ENCODE data around the gene KRT72. TPM values are rescaled to one million over a fixed set of nuclear protein-coding genes. Genes with fewer than 3 reads are reported as not detected.

Gene KRT72
- polyA plus RNA-seq (2013): 0.12 TPM

- WGBS (ENCODE audit: insufficient coverage): 20% methylated on average over 31 of the region's 48 CpGs
- Histone ChIP-seq H3K36me3 (ENCODE audit: control insufficient read depth in 4 of 4, insufficient read depth in 4 of 4, low read length in 3 of 4) (no peaks in the 10 kb centered on the region), H3K4me3 (ENCODE audit: control insufficient read depth in 1 of 7, extremely low read depth in 1 of 7, insufficient read depth in 4 of 7, low read depth in 2 of 7, low read length in 6 of 7) (peak within 1 kb of the TSS in 1 of 7 experiments; percentile 12), H3K4me1 (ENCODE audit: control extremely low read depth in 1 of 4, control insufficient read depth in 4 of 4, insufficient read depth in 4 of 4, low read length in 3 of 4) (peaks cover 0 to 6% (median 4%) of the 10 kb centered on the region in 4 experiments), H3K9me3 (ENCODE audit: control extremely low read depth in 1 of 5, control insufficient read depth in 4 of 5, insufficient read depth in 2 of 5, low read depth in 1 of 5, low read length in 4 of 5) (no peaks in the 10 kb centered on the region), H3K27ac (ENCODE audit: insufficient read depth in 1 of 2, low read depth in 1 of 2, low read length in 2 of 2, poor library complexity in 1 of 2, severe bottlenecking in 2 of 2) (no peak within 1 kb of the TSS), H3K27me3 (replicated peaks in 2 of 5; ENCODE audit: control insufficient read depth in 4 of 5, insufficient read depth in 5 of 5, low read length in 4 of 5) (peaks cover 2 to 45% (median 27%) of the 10 kb centered on the region in 5 experiments)
- ChIA-PET POLR2A (no interaction called here), CTCF (no interaction called here)
- DNase-seq: peak in 2 of 3 donors; percentile 19 to 28
These were observed at the start of gene KRT72 for GRCh38 chr12:52600941-52601481. Gene KRT72, minus strand, starts transcription at chr12:52601463. Its CDS starts 11 bp downstream, at chr12:52601452.

DNA sequence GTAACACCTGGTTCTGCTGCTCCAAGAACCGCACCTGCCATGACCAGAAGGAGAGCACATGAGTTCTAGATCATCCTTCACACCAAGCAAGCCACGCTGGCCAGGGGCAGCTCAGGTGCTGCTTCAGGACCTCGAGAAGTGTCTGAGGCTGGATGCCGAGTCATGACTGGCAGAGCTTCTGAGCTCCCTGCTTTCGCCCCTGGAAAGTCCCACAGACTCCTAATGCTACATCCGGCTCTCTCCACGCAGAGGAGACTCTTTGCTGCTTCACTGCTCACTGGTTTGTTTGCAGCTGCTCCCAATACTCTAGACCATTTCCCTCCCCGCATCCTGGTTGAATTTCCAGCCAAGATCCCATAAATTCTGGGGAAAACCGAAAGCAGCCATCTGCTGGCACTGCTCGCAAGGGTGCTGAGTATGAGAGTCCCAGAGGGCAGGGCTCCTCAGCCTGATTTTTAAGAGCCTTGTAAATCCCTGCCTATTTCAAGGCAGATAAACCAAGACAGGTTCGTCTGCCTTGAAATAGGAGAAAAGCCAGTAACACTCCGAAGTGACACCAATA is 49.3 kb upstream of the KRT72 start:
- 84% methylated on average over 11 of the region's 12 CpGs for WGBS (ENCODE audit: insufficient coverage)
- H3K4me1 ChIP-seq (ENCODE audit: control extremely low read depth in 1 of 4, control insufficient read depth in 4 of 4, insufficient read depth in 4 of 4, low read length in 3 of 4): peaks cover 3 to 9% (median 8%) of the 10 kb centered on the region in 4 experiments

GRCh38 chr12:52649066-52649465 is 47.8 kb upstream of the KRT72 start:
- ChIA-PET POLR2A (no interaction called here), CTCF (interaction anchor here (1.2 kb wide), 1 partner anchor 39 kb away, joined by 3 read pairs; no protein-coding TSS in a partner anchor)
- Histone ChIP-seq H3K27me3 (replicated peaks in 2 of 5; ENCODE audit: control insufficient read depth in 4 of 5, insufficient read depth in 5 of 5, low read length in 4 of 5) (no peaks in the 10 kb centered on the region), H3K9me3 (ENCODE audit: control extremely low read depth in 1 of 5, control insufficient read depth in 4 of 5, insufficient read depth in 2 of 5, low read depth in 1 of 5, low read length in 4 of 5) (no peaks in the 10 kb centered on the region), H3K4me1 (ENCODE audit: control extremely low read depth in 1 of 4, control insufficient read depth in 4 of 4, insufficient read depth in 4 of 4, low read length in 3 of 4) (peaks cover 3 to 17% (median 16%) of the 10 kb centered on the region in 4 experiments), H3K27ac (ENCODE audit: insufficient read depth in 1 of 2, low read depth in 1 of 2, low read length in 2 of 2, poor library complexity in 1 of 2, severe bottlenecking in 2 of 2) (no peak overlapping the region), H3K4me3 (ENCODE audit: control insufficient read depth in 1 of 7, extremely low read depth in 1 of 7, insufficient read depth in 4 of 7, low read depth in 2 of 7, low read length in 6 of 7) (no peak overlapping the region), H3K36me3 (ENCODE audit: control insufficient read depth in 4 of 4, insufficient read depth in 4 of 4, low read length in 3 of 4) (no peaks in the 10 kb centered on the region)
- WGBS (ENCODE audit: insufficient coverage): 93% methylated on average over 6 of the region's 6 CpGs
- no peak for DNase-seq

More for the DNA sequence above, 49.3 kb upstream of the KRT72 start:
- no peak overlapping the region for H3K27ac ChIP-seq (ENCODE audit: insufficient read depth in 1 of 2, low read depth in 1 of 2, low read length in 2 of 2, poor library complexity in 1 of 2, severe bottlenecking in 2 of 2)
- ChIA-PET CTCF (interaction anchor here (0.7 kb wide), 1 partner anchor 228 kb away, joined by 3 read pairs; no protein-coding TSS in a partner anchor), POLR2A (no interaction called here)
- no peak for DNase-seq
- no peak overlapping the region for H3K4me3 ChIP-seq (ENCODE audit: control insufficient read depth in 1 of 7, extremely low read depth in 1 of 7, insufficient read depth in 4 of 7, low read depth in 2 of 7, low read length in 6 of 7)
- H3K9me3 ChIP-seq (ENCODE audit: control extremely low read depth in 1 of 5, control insufficient read depth in 4 of 5, insufficient read depth in 2 of 5, low read depth in 1 of 5, low read length in 4 of 5): no peaks in the 10 kb centered on the region
- H3K36me3 ChIP-seq (ENCODE audit: control insufficient read depth in 4 of 4, insufficient read depth in 4 of 4, low read length in 3 of 4): no peaks in the 10 kb centered on the region
- H3K27me3 ChIP-seq (replicated peaks in 2 of 5; ENCODE audit: control insufficient read depth in 4 of 5, insufficient read depth in 5 of 5, low read length in 4 of 5): no peaks in the 10 kb centered on the region

- H3K27ac ChIP-seq (ENCODE audit: insufficient read depth in 1 of 2, low read depth in 1 of 2, low read length in 2 of 2, poor library complexity in 1 of 2, severe bottlenecking in 2 of 2): no peak overlapping the region
- no peaks in the 10 kb centered on the region for H3K9me3 ChIP-seq (ENCODE audit: control extremely low read depth in 1 of 5, control insufficient read depth in 4 of 5, insufficient read depth in 2 of 5, low read depth in 1 of 5, low read length in 4 of 5)
- H3K36me3 ChIP-seq (ENCODE audit: control insufficient read depth in 4 of 4, insufficient read depth in 4 of 4, low read length in 3 of 4): no peaks in the 10 kb centered on the region
- no peak overlapping the region for H3K4me3 ChIP-seq (ENCODE audit: control insufficient read depth in 1 of 7, extremely low read depth in 1 of 7, insufficient read depth in 4 of 7, low read depth in 2 of 7, low read length in 6 of 7)
- 97% methylated on average over 8 of the region's 8 CpGs for WGBS (ENCODE audit: insufficient coverage)
- CTCF ChIA-PET: interaction anchor here (0.7 to 1.2 kb wide), 3 partner anchors 12 to 38 kb away, joined by 3 read pairs; no protein-coding TSS in a partner anchor
- POLR2A ChIA-PET: no interaction called here
- no peak for DNase-seq
- peaks cover 3 to 17% (median 16%) of the 10 kb centered on the region in 4 experiments for H3K4me1 ChIP-seq (ENCODE audit: control extremely low read depth in 1 of 4, control insufficient read depth in 4 of 4, insufficient read depth in 4 of 4, low read length in 3 of 4)
- no peaks in the 10 kb centered on the region for H3K27me3 ChIP-seq (replicated peaks in 2 of 5; ENCODE audit: control insufficient read depth in 4 of 5, insufficient read depth in 5 of 5, low read length in 4 of 5)
These were observed 46.8 kb upstream of the KRT72 start for GRCh38 chr12:52648012-52648550.

DNA sequence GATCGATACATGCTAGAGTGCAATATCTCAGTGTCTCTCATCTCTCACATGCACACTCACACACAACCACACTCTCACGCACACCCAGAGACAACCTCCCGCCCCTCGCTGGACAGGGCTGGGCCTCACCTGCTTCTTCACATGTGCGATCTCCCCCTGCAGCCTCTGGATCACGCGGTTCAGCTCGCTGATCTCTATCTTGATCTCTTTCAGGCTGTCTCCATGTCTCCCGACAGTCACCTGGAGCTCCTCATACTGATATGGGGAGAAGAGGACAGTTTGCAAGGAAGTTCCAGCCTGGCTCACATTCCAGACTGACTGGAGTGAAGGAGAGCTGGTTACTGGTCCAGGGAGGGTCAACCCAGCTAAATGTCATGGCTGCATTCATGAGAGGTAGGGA is 46.3 kb upstream of the KRT72 start:
- CTCF ChIA-PET: interaction anchor here (0.7 to 1.0 kb wide), 2 partner anchors 12 to 18 kb away, joined by 3 read pairs; no protein-coding TSS in a partner anchor
- Histone ChIP-seq H3K4me1 (ENCODE audit: control extremely low read depth in 1 of 4, control insufficient read depth in 4 of 4, insufficient read depth in 4 of 4, low read length in 3 of 4) (peaks cover 3 to 17% (median 16%) of the 10 kb centered on the region in 4 experiments), H3K36me3 (ENCODE audit: control insufficient read depth in 4 of 4, insufficient read depth in 4 of 4, low read length in 3 of 4) (no peaks in the 10 kb centered on the region), H3K27me3 (replicated peaks in 2 of 5; ENCODE audit: control insufficient read depth in 4 of 5, insufficient read depth in 5 of 5, low read length in 4 of 5) (no peaks in the 10 kb centered on the region), H3K4me3 (ENCODE audit: control insufficient read depth in 1 of 7, extremely low read depth in 1 of 7, insufficient read depth in 4 of 7, low read depth in 2 of 7, low read length in 6 of 7) (no peak overlapping the region), H3K9me3 (ENCODE audit: control extremely low read depth in 1 of 5, control insufficient read depth in 4 of 5, insufficient read depth in 2 of 5, low read depth in 1 of 5, low read length in 4 of 5) (no peaks in the 10 kb centered on the region), H3K27ac (ENCODE audit: insufficient read depth in 1 of 2, low read depth in 1 of 2, low read length in 2 of 2, poor library complexity in 1 of 2, severe bottlenecking in 2 of 2) (no peak overlapping the region)
- no peak for DNase-seq
- WGBS (ENCODE audit: insufficient coverage): 94% methylated on average over 9 of the region's 9 CpGs
- POLR2A ChIA-PET: no interaction called here

GRCh38 chr12:52646613-52647012 is 45.4 kb upstream of the KRT72 start:
- ChIA-PET POLR2A (no interaction called here), CTCF (no interaction called here)
- WGBS (ENCODE audit: insufficient coverage): 97% methylated on average over 12 of the region's 12 CpGs
- H3K4me1 ChIP-seq (ENCODE audit: control extremely low read depth in 1 of 4, control insufficient read depth in 4 of 4, insufficient read depth in 4 of 4, low read length in 3 of 4): peaks cover 3 to 19% (median 17%) of the 10 kb centered on the region in 4 experiments
- no peak for DNase-seq
- no peaks in the 10 kb centered on the region for H3K36me3 ChIP-seq (ENCODE audit: control insufficient read depth in 4 of 4, insufficient read depth in 4 of 4, low read length in 3 of 4)
- no peaks in the 10 kb centered on the region for H3K27me3 ChIP-seq (replicated peaks in 2 of 5; ENCODE audit: control insufficient read depth in 4 of 5, insufficient read depth in 5 of 5, low read length in 4 of 5)
- no peaks in the 10 kb centered on the region for H3K9me3 ChIP-seq (ENCODE audit: control extremely low read depth in 1 of 5, control insufficient read depth in 4 of 5, insufficient read depth in 2 of 5, low read depth in 1 of 5, low read length in 4 of 5)
- no peak overlapping the region for H3K4me3 ChIP-seq (ENCODE audit: control insufficient read depth in 1 of 7, extremely low read depth in 1 of 7, insufficient read depth in 4 of 7, low read depth in 2 of 7, low read length in 6 of 7)
- H3K27ac ChIP-seq (ENCODE audit: insufficient read depth in 1 of 2, low read depth in 1 of 2, low read length in 2 of 2, poor library complexity in 1 of 2, severe bottlenecking in 2 of 2): no peak overlapping the region

DNA sequence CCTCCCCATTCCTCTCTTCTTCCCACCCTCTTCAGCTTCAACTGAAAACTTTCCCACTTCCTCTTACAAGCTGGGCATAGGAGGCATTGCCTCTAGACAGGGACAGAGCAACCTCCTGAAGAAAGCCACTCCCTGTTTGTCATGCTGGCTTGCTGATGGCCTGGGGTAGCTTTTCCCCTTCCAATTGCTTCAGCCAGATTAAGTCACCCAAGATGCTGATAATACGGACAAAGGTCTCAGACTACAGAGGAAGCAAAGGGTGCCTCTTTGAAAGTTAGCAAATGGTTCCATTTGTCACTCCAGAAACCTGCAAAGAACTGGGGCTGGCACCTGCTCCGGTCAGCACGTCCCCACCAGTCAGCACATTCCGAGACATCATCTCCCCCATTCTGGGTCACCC is 44.7 kb upstream of the KRT72 start:
- no peak for DNase-seq
- Histone ChIP-seq H3K4me3 (ENCODE audit: control insufficient read depth in 1 of 7, extremely low read depth in 1 of 7, insufficient read depth in 4 of 7, low read depth in 2 of 7, low read length in 6 of 7) (no peak overlapping the region), H3K27me3 (replicated peaks in 2 of 5; ENCODE audit: control insufficient read depth in 4 of 5, insufficient read depth in 5 of 5, low read length in 4 of 5) (no peaks in the 10 kb centered on the region), H3K4me1 (ENCODE audit: control extremely low read depth in 1 of 4, control insufficient read depth in 4 of 4, insufficient read depth in 4 of 4, low read length in 3 of 4) (peaks cover 3 to 23% (median 17%) of the 10 kb centered on the region in 4 experiments), H3K36me3 (ENCODE audit: control insufficient read depth in 4 of 4, insufficient read depth in 4 of 4, low read length in 3 of 4) (no peaks in the 10 kb centered on the region), H3K27ac (ENCODE audit: insufficient read depth in 1 of 2, low read depth in 1 of 2, low read length in 2 of 2, poor library complexity in 1 of 2, severe bottlenecking in 2 of 2) (no peak overlapping the region), H3K9me3 (ENCODE audit: control extremely low read depth in 1 of 5, control insufficient read depth in 4 of 5, insufficient read depth in 2 of 5, low read depth in 1 of 5, low read length in 4 of 5) (no peaks in the 10 kb centered on the region)
- 89% methylated on average over 4 of the region's 4 CpGs for WGBS (ENCODE audit: insufficient coverage)
- ChIA-PET POLR2A (no interaction called here), CTCF (no interaction called here)

Measured in common myeloid progenitor, CD34-positive (primary cell).